Activated T-cell treated with anti-CD3 and anti-CD28 coated beads, Interleukin-2, amount 50 U/mL, for 72 hours (primary cell): ENCODE results near the gene ST13. TPM values are rescaled to one million over a fixed set of nuclear protein-coding genes. Genes with fewer than 3 reads are reported as not detected.
"Not testable (repeated sequence)": the region's sequence is repeated elsewhere in the genome, so short reads cannot be mapped to it uniquely, and the experiment has no call there.

Experiments used
- ATAC-seq, 2 donors: fragments of 150-1000 bp; cut with Tn5 transposase; replicated peaks in 1 of 2; 2 replicates each; pipeline ENCODE4 v1.10.0; 2021; ENCODE audit warnings: moderate library complexity in 2 of 2, mild to moderate bottlenecking in 1 of 2
- DNase-seq, 2 donors: peaks; one replicate each; pipeline ENCODE4 v3.0.0; 2021 to 2022; ENCODE audit warnings: mixed read lengths in 1 of 2
- H3K27ac Mint-ChIP-seq: one replicate; pipeline ENCODE4 v1.8.0; 2022; ENCODE audit warnings: mild to moderate bottlenecking, moderate library complexity, mixed read lengths
- H3K27me3 Mint-ChIP-seq: one replicate; pipeline ENCODE4 v1.8.0; 2022; ENCODE audit warnings: low read depth, mixed read lengths
- H3K36me3 Mint-ChIP-seq, 2 donors: one replicate each; pipeline ENCODE4 v1.8.0; 2022; ENCODE audit warnings: mixed read lengths in 2 of 2, mild to moderate bottlenecking in 1 of 2; ENCODE audit not compliant: insufficient read depth in 2 of 2
- H3K4me1 Mint-ChIP-seq: one replicate; pipeline ENCODE4 v1.8.0; 2022; ENCODE audit warnings: low read depth, mixed read lengths
- H3K4me3 Mint-ChIP-seq, 2 donors: one replicate each; pipeline ENCODE4 v1.8.0; 2022; ENCODE audit warnings: mild to moderate bottlenecking in 2 of 2, mixed read lengths in 2 of 2, moderate library complexity in 2 of 2
- H3K9me3 Mint-ChIP-seq, 2 donors: one replicate each; pipeline ENCODE4 v1.8.0; 2022; ENCODE audit warnings: mixed read lengths in 2 of 2
- total RNA-seq, 2 donors: library from RNA; stranded (reverse); gene quantifications; one replicate each; pipeline ENCODE4 v1.2.3, GENCODE V29; 2022

The ST13 gene
- total RNA-seq, 2 donors from 2014 or later, result 194 to 217 TPM

DNA sequence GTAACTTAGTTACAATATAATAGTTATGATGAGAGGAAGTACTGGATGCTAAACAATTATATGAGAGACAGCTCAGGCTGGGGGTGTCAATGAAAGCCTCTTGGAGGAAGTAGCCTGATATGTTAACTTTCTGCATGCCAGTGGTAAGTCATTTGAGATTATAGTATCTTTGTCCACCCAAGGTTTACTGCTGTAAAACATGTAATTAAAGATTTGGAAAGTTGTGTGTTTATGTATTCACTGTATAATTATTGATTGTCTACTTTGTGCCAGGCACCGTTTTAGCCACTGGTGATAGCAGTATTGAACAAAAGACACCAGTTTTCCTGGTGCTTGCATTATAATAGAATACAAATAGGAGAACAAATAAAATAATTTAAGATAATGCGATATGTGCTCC lies 6.1 kb upstream of the ST13 start:
- no peak for ATAC-seq
- Mint-ChIP-seq H3K27ac (no peak overlapping the region), H3K36me3 (peaks cover 3 to 4% of the 10 kb centered on the region in 2 donors), H3K4me3 (no peak overlapping the region), H3K4me1 (peaks cover 20% of the 10 kb centered on the region), H3K9me3 (no peaks in the 10 kb centered on the region), H3K27me3 (no peaks in the 10 kb centered on the region)
- DNase-seq, result no peak

DNA sequence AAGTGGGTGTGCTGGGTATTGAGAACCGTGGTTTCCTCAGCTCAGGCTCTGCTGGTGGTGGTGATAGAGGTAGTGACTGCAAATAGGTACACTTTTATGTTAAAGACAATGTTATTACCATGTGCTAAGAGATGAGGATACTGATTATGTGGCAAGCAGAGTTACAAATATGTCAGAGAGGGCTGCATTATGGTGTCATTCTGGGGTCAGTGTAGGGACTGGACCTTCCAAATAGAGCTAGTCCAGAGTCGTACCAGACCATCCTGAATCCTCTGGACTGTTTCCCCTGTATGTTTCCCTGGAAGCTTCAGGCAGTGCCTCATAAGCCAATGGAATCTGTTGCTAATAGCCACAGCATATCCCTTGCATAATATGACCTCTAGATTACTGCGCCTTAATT lies 5.6 kb upstream of the ST13 start, which contains the start of gene DNAJB7:
TSS of gene DNAJB7 (minus strand) at position 101 of the 400 bp plus-strand sequence. CDS start 119 bp downstream, outside the sequence.
- peaks cover 3 to 5% of the 10 kb centered on the region in 2 donors for H3K36me3 Mint-ChIP-seq

DNA sequence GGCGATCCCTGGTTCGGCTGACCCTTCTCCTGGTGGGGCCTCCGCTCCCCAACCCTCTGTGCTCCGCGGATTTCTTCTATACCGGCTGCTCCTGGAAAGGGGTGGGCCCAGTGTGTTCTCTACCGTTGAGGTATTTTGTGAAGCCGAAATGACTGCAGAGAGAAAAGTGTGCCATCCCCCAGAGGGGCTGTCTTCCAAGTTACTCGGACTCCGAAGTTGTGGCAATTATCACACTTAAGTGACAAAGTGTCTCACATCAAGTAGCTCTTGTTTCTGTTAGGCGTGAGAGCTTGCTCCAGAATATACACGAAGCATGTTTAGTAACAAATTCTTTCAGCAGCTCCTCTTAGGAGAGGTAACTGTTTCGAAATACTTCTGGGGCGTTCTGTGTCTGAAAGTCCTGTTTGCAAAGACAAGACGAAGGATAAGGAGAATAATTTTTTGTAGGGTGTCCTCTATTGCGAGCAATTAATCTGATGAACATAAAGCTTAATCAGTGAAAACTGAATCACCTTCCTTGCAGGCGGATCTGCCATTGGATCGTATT lies 943 bp upstream of the ST13 start:
- Mint-ChIP-seq H3K9me3 (no peaks in the 10 kb centered on the region), H3K4me3 (peak overlapping the region; percentile 95 to 99), H3K36me3 (peaks cover 3 to 10% of the 10 kb centered on the region in 2 donors), H3K27me3 (no peaks in the 10 kb centered on the region), H3K27ac (peak overlapping the region; percentile 96), H3K4me1 (peaks cover 45% of the 10 kb centered on the region)
- ATAC-seq (no peak), DNase-seq (no peak)

More for the DNA sequence above, 5.6 kb upstream of the ST13 start, which contains the start of gene DNAJB7:
- Mint-ChIP-seq H3K27ac (peak within 1 kb of the TSS; percentile 47), H3K4me1 (peaks cover 21% of the 10 kb centered on the region), H3K9me3 (no peaks in the 10 kb centered on the region), H3K4me3 (no peak within 1 kb of the TSS), H3K27me3 (no peaks in the 10 kb centered on the region)
- no peak for DNase-seq
- no peak for ATAC-seq

DNA sequence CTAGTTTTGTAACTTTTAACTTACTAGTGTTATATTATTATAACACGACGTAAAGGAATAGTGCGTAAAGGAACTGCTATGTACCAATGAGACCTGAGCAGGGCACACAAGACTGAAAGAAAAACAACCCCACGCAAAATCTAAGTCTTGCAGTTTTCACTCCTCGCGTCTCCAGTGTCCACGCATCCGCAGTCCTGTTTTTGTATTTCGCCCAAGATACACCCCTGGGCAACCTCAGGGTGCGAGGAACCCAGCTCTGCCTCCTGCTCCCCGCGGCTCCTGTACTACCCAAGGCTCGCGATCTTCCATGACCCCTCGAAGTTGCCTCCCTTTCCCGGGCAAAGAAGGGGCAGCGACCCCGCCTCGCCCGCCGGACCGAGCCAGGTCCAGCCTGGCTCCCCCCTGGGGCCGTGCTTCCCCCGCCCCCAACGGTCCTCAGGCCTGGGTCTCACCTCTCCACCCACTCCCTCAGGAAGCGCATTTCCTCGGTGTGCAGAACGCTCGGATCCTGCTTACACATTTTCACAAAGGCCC lies 393 bp downstream of the ST13 start:
- DNase-seq (no peak), ATAC-seq (peak; percentile 35 to 43)
- H3K4me3 Mint-ChIP-seq, result peak overlapping the region; percentile 95 to 99
- peak overlapping the region; percentile 96 for H3K27ac Mint-ChIP-seq
- peaks cover 56% of the 10 kb centered on the region for H3K4me1 Mint-ChIP-seq
- H3K36me3 Mint-ChIP-seq, result peaks cover 2 to 8% of the 10 kb centered on the region in 2 donors
- no peaks in the 10 kb centered on the region for H3K27me3 Mint-ChIP-seq
- no peaks in the 10 kb centered on the region for H3K9me3 Mint-ChIP-seq

DNA sequence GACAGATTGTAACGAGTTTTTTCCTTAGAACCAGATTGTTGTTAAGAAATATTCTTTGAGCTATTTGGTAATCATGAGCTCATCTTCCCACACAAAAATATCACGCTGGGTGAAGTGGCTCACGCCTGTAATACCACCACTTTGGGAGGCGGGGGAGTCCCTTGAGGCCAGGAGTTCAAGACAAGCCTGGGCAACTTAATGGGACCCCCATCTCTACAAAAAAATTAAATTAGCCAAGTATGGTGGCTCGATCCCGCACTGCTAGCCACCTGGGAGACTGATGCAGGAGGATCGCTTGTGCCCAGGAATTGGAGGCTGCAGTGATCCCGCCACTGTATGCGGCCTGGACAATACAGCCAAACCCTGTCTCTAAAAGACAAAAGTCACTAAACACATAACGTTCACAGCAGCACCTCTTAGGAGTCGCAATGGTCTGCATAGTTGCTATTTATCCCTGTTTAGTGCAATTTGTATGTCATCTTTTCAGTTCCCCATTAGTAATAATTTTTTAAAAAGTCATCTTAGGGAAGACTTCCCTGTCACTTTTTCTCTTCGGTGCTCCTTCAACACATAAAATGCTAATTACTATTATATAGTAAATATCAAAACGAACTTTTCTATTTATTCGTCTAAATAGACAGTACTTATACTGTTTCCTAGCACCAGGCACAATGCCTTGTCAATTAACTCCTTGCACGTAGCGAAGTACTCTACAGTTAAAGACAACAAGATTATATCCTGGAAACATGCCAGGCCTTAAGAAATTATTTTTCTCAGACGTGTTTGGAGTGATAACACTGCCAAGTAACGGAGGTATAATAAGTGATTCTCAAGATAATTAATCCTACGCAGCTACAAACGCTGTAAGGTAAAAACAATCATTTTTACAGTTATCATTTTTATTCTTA lies 1.1 kb downstream of the ST13 start:
- H3K27ac Mint-ChIP-seq, result peak overlapping the region; percentile 78
- no peaks in the 10 kb centered on the region for H3K9me3 Mint-ChIP-seq
- DNase-seq (peak in 1 of 2 donors; percentile 12), ATAC-seq (no peak)
- no peaks in the 10 kb centered on the region for H3K27me3 Mint-ChIP-seq
- peaks cover 56% of the 10 kb centered on the region for H3K4me1 Mint-ChIP-seq
- H3K4me3 Mint-ChIP-seq, result peak overlapping the region; percentile 95 to 99
- H3K36me3 Mint-ChIP-seq, result peaks cover 0 to 6% of the 10 kb centered on the region in 2 donors

DNA sequence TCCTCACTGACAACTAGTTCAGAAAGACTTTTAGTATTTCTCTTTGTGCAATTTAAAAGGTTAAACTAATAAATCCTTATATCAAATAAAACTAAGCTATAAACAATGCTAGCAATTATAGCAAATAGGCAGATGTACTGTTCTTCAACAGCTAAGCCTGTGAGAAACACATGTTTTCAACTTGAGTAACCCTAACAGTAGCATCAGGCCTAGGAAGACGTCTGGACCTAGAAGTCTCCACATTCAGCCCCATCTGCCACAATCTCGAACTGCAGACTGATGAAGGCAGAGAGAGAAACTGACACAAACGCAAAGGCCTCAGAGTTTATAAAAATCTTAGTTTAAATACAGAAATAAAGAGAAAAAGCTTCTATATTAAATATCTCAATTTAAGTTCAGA lies 2.5 kb downstream of the ST13 start:
- DNase-seq (no peak), ATAC-seq (no peak)
- Mint-ChIP-seq H3K4me3 (peak overlapping the region; percentile 53 to 95), H3K36me3 (peaks cover 5 to 6% of the 10 kb centered on the region in 2 donors), H3K9me3 (no peaks in the 10 kb centered on the region), H3K27ac (peak overlapping the region; percentile 78), H3K4me1 (peaks cover 53% of the 10 kb centered on the region), H3K27me3 (no peaks in the 10 kb centered on the region)

DNA sequence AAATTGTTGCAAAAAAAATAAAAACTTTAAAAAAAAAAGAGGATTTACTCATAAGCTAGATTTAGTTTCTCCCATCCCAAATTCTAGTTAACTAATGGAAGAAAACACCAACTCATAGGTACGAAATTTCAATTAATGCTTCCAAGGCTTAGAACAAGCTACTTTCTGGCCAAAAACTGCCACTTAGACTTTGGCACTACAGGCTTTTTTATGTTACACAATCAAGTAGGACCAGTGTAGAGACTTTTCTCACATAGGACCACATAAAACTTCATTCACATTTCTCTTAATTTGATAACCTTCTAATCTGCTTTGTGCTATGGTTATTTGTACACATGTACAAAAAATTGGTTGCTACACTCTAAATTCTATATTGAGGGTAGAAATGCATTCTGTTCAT lies 3.1 kb downstream of the ST13 start:
- Mint-ChIP-seq H3K27ac (peak overlapping the region; percentile 87), H3K9me3 (no peaks in the 10 kb centered on the region), H3K4me1 (peaks cover 50% of the 10 kb centered on the region), H3K4me3 (peak overlapping the region; percentile 53 to 95), H3K27me3 (no peaks in the 10 kb centered on the region), H3K36me3 (peaks cover 6% of the 10 kb centered on the region in 2 donors)
- DNase-seq (no peak), ATAC-seq (no peak)

DNA sequence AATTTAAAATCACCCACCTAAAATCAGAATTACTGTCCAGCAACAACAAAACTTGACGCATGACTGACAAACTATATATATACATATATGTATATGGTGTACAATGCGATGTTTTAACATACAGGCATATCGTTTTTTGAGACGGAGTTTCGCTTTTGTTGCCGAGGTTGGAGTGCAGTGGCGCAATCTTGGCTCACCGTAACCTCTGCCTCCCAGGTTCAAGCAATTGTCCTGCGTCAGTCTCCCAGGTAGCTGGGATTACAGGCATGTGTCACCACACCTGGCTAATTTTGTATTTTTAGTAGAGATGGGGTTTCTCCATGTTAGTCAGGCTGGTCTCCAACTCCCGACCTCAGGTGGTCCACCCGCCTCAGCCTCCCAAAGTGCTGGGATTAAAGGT lies 10.6 kb downstream of the ST13 start:
- not testable (repeated sequence) for DNase-seq, ATAC-seq, H3K4me1 Mint-ChIP-seq, H3K27me3 Mint-ChIP-seq, H3K9me3 Mint-ChIP-seq, H3K27ac Mint-ChIP-seq, H3K4me3 Mint-ChIP-seq
- peaks cover 3 to 23% of the 10 kb centered on the region in 2 donors for H3K36me3 Mint-ChIP-seq

DNA sequence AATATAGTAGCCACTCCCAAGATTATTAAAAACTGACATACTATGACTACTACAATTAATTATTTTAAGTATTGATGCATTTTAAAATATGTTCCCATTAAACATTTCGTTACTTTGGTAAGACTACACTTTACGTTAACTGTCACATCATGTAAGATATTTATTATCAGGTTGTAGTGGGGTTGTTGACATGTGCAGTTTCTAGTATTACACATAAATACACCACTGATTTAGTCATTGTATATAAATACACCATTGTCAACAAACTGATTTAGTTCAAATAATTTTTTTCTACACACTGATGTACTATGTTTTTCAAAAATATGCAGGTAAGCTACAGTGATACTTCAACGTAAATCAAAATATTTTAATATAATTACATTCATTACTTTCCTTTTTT lies 11.5 kb downstream of the ST13 start:
- no peaks in the 10 kb centered on the region for H3K4me1 Mint-ChIP-seq
- H3K4me3 Mint-ChIP-seq, result no peak overlapping the region
- H3K9me3 Mint-ChIP-seq, result no peaks in the 10 kb centered on the region
- H3K27ac Mint-ChIP-seq, result no peak overlapping the region
- ATAC-seq (no peak), DNase-seq (no peak)
- H3K36me3 Mint-ChIP-seq, result peaks cover 3 to 23% of the 10 kb centered on the region in 2 donors
- no peaks in the 10 kb centered on the region for H3K27me3 Mint-ChIP-seq

DNA sequence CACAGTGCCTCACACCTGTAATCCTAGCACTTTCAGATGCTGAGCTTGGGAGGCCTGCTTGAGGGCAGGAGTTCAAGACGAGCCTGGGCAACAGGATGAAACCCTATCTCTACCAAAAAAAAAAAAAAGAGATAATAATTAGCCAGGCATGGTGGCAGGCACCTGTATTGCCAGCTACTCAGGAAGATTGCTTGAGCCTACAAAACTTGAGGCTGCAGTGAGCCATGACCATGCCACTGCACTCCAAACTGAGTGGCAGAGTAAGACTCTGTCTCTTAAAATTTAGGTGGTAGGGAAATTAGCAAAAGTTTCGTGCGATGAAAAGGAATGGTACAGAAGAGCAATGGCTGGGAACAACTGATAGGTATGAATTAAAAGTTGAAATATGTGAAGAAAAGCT lies 18.0 kb downstream of the ST13 start:
- H3K36me3 Mint-ChIP-seq, result peaks cover 2 to 17% of the 10 kb centered on the region in 2 donors
- DNase-seq, result no peak
- H3K27ac Mint-ChIP-seq, result peak overlapping the region; percentile 2

DNA sequence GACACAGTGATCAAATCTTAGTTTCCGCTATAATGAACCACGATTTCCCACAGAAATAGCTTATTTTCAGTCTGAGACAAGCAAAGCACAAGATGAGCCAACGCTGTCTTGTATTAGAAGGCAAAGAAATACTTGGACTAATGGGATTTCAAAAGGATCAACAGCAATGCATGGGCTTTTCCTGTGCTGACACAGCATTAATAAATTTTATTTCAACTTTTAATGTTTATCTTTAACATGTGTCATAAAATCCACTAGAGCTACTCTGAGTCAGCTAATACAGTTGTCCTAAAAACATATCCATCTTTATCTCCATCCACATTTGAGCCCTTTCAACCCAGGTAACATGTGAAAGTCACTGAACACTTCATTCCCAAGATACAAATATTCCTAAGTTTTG lies 21.8 kb downstream of the ST13 start:
- no peaks in the 10 kb centered on the region for H3K27me3 Mint-ChIP-seq
- no peaks in the 10 kb centered on the region for H3K9me3 Mint-ChIP-seq
- peaks cover 2 to 22% of the 10 kb centered on the region in 2 donors for H3K36me3 Mint-ChIP-seq
- no peak for ATAC-seq
- no peak overlapping the region for H3K4me3 Mint-ChIP-seq
- DNase-seq, result no peak
- no peak overlapping the region for H3K27ac Mint-ChIP-seq
- H3K4me1 Mint-ChIP-seq, result no peaks in the 10 kb centered on the region

More for the DNA sequence above, 18.0 kb downstream of the ST13 start:
- Mint-ChIP-seq H3K4me1 (no peaks in the 10 kb centered on the region), H3K4me3 (no peak overlapping the region), H3K27me3 (no peaks in the 10 kb centered on the region), H3K9me3 (no peaks in the 10 kb centered on the region)
- ATAC-seq, result no peak

DNA sequence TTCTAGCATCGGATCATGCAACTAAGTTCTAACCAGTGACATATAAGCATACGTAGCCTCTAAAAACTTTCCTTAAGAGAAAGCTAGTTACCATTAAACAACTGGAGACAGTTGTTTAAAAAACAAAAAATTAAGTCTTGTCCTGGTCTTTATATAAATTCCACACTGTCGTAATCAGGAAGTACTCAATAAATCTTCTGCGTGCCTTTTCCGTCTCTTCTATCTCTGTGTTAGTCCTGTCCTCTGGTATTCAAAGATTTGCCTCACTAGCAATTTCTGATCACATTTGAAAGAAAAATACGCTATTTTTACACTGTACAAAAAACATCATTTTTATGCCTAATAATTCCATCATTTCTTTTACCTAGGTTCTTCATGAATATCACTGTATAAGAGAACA lies 27.3 kb downstream of the ST13 start:
- H3K36me3 Mint-ChIP-seq, result peaks cover 3 to 15% of the 10 kb centered on the region in 2 donors
- no peak for DNase-seq

More for the DNA sequence above, 27.3 kb downstream of the ST13 start:
- Mint-ChIP-seq H3K4me3 (no peak overlapping the region), H3K27ac (no peak overlapping the region), H3K27me3 (no peaks in the 10 kb centered on the region), H3K4me1 (no peaks in the 10 kb centered on the region), H3K9me3 (no peaks in the 10 kb centered on the region)
- ATAC-seq, result no peak
